NCI-H146 treated with DMSO at 0.1 percent for 48 hours (cell line): Measurements from ENCODE around the gene DPYSL5.
"Not testable (repeated sequence)": the region's sequence is repeated elsewhere in the genome, so short reads cannot be mapped to it uniquely, and the experiment has no call there.

ENCODE experiments used
- DNase-seq: peaks from one replicate; lab custom pipeline; 2025; ENCODE audit not compliant: unreplicated experiment; lab: John Stamatoyannopoulos, UW

The DPYSL5 gene

GRCh38 chr2:26873286-26873983 lies 25.5 kb downstream of the DPYSL5 start:
- no peak for DNase-seq

- DNase-seq: no peak
Observed at GRCh38 chr2:26874514-26874913, 26.6 kb downstream of the DPYSL5 start.

GRCh38 chr2:26875065-26875634 lies 27.2 kb downstream of the DPYSL5 start:
- DNase-seq: no peak

GRCh38 chr2:26875808-26876207 lies 27.9 kb downstream of the DPYSL5 start:
- DNase-seq: no peak

DNA sequence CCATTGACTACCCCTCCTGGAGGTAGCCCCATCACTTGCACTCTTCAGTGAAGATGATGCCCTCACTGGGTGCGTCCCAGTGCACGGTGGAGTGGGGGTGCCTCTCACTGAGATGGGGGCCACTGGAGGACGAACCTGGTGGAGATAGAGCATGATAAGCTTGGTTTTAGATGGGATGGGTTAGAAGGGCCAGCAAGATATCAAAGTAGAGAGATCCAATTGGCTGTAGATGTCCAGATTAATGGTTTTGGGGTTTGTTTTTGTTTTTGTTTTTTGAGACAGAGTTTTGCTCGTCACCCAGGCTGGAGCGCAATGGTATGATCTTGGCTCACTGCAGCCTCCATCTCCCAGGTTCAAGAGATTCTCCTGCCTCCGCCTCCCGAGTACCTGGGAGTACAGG lies 28.3 kb downstream of the DPYSL5 start:
- no peak for DNase-seq

DNA sequence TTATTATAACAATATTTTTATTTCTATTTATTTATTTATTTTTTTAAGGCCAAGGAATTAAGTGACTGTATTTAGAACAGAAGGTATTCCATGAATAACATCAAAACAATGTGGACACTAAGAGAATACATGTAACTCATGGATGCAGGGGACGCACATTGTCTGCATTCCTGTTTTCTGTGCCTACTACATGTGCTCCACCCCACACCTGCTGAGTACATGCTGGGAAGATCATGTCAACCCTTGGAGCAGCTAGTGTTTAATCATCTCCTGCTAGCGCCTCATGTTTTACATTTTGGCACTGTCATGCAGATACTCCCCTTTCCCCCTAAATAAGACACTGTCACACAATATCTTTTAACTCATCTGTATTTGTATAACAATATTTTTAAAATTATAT lies 29.3 kb downstream of the DPYSL5 start:
- no peak for DNase-seq

GRCh38 chr2:26880161-26880560 lies 32.2 kb downstream of the DPYSL5 start:
- no peak for DNase-seq

GRCh38 chr2:26880910-26881435 lies 33.0 kb downstream of the DPYSL5 start:
- DNase-seq: no peak

- not testable (repeated sequence) for DNase-seq
Observed at GRCh38 chr2:26882220-26882619, 34.3 kb downstream of the DPYSL5 start.

GRCh38 chr2:26883956-26884355 lies 36.0 kb downstream of the DPYSL5 start:
- no peak for DNase-seq

DNA sequence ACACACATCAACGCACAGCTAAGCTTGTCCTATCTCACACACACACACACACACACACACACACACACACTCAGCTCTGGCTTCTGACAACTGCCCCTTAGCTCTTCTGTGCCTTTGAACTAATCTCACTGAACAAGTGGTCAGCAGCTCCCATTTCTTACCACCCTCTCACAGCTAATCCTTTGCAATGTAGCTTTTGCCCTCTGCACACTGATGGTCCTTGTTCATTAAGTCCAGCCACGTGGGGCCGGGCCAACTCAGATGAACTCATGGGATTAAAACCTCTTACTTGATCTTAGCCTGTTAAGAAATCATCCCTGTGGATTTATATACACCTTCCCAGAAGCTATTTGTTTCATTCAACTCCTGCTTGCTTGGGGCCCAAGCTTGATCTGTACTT lies 36.6 kb downstream of the DPYSL5 start:
- no peak for DNase-seq

DNA sequence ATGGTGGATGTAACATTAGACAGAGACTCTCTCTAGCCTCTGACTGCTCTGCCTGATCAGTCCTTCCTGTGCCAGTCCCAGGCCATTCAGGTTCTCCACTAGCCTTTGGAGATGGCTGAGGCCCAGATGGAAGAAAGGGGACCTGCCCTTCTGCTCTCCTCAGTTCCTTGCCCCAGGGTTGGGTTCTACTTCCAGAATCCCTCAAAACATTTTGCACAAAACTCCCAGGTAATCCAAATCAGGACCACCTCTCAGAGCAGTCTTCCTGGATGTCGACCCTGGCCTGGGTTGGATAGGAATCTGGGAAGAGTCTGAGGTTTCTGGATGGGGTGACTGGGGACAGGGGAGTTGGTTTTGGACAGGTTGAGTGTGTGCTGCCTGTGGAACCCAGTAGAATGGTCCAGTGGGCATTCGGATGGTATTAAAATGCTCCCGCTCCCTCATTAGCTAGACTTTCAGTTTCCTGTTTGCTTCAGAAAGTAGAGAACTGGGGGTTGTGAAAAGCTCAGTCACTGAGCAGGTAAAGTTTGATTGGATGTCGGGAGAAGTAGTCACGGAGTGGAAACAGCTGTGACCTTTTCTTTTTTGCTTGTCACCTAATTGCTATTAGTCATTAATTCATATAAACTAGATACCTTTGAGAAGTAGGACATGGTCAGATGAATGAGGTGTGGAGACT lies 37.9 kb downstream of the DPYSL5 start:
- DNase-seq: no peak

- DNase-seq: no peak
Observed at GRCh38 chr2:26886736-26887135, 38.8 kb downstream of the DPYSL5 start.

DNA sequence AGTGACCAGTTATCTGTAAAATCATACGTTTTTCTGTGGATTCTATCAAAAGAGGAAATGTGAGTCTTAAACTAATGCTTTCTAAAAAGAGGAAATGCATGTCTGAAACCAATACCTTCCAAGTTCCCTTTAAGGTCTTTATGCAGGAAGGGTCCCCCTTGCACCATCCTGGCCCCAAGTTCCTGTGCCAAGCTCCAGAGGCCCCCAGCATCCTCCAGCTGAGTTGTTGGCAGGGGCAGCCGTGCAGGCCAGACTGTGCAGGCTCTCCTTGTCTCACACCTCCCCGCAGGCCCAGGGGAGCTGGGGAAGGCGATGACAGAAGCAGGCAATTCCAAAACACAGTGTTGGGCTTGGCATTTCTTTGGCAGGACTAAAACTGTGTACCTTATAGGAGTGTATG lies 39.2 kb downstream of the DPYSL5 start:
- no peak for DNase-seq

GRCh38 chr2:26889796-26890195 lies 41.9 kb downstream of the DPYSL5 start:
- no peak for DNase-seq

GRCh38 chr2:26890341-26891000 lies 42.5 kb downstream of the DPYSL5 start:
- DNase-seq: no peak

DNA sequence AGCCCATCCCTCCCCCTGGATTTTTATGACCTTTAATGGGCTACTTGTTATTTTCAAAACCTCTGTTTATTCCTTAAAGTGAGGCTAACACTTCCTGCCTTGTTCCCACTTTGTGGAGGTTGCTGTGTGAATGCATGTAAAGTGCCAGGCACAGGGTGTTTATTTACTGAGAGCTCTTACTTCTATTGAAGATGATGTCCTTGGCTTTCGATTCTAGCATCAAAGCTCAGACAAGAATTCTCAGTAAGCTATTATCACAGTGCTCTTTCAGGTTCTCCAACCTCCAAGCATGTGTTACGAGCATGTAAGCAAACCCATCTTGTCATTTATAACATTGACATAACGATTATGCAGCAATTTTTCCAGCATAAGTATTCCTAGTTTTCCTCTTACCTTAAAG lies 44.2 kb downstream of the DPYSL5 start:
- DNase-seq: peak; percentile 1

GRCh38 chr2:26892922-26893524 lies 45.1 kb downstream of the DPYSL5 start:
- peak; percentile 32 for DNase-seq

GRCh38 chr2:26894136-26894535 lies 46.2 kb downstream of the DPYSL5 start:
- no peak for DNase-seq

GRCh38 chr2:26897807-26898479 lies 50.0 kb downstream of the DPYSL5 start:
- DNase-seq: no peak
